Hindlimb muscle (tissue), 1 donor: ENCODE measurements around the gene KLK12. TPM values are rescaled to one million over a fixed set of nuclear protein-coding genes. Genes with fewer than 3 reads are reported as not detected.

Experiments used
- DNase-seq: peaks from one replicate; pipeline ENCODE4 v3.0.0-alpha.2; 2013
- polyA plus RNA-seq: library from polyadenylated mRNA; unstranded; fragments of 120-200 nt; gene quantifications from one replicate; pipeline ENCODE4 v1.2.1, GENCODE V29; 2013; ENCODE audit not compliant: insufficient read length

KLK12 gene, protein sequence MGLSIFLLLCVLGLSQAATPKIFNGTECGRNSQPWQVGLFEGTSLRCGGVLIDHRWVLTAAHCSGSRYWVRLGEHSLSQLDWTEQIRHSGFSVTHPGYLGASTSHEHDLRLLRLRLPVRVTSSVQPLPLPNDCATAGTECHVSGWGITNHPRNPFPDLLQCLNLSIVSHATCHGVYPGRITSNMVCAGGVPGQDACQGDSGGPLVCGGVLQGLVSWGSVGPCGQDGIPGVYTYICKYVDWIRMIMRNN
- polyA plus RNA-seq: not detected

DNA sequence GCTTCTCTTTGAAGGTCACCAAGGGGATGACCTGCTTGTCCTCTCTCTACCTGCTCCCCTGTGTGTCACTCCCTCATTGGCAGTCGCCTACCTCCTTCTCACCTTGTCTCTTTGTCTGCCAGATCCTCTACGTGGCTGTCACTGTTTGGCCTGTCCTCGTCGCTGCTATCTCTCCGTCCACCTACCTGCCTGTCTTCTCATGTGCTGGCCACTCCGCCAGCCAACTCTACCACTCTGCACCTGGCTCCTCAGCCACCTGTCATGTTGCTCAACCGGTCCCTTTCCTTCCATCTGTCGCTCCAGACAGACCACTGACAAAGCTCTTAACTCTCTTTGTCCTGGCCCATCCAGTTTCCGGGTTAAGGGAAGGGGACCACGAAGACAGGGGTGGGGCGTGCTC lies at the start of gene KLK12:
Gene KLK12 (minus strand): TSS at position 299 of the 400 bp plus-strand sequence. CDS start 381 bp downstream, outside the sequence.
- DNase-seq: no peak

DNA sequence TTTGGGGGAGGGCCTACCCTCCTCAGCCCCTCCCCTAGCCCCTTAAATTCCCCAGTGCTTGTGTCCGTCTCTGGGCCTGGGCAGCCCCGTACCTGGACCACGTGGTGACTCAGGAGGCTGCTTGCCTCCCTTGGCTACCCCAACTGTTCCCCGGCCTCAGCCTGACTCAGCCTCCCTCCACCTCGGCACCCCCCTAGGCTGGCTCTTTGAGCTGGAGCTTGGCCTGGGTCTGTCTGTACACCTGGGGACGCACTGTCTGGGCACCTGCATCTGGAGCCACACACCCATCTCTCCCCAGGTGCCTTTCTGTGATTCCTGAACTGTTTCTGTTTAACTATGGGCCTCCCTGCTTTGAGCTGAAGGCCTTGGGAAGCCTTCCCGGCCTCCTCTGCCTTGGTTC lies 49.7 kb upstream of the KLK12 start:
- no peak for DNase-seq

DNA sequence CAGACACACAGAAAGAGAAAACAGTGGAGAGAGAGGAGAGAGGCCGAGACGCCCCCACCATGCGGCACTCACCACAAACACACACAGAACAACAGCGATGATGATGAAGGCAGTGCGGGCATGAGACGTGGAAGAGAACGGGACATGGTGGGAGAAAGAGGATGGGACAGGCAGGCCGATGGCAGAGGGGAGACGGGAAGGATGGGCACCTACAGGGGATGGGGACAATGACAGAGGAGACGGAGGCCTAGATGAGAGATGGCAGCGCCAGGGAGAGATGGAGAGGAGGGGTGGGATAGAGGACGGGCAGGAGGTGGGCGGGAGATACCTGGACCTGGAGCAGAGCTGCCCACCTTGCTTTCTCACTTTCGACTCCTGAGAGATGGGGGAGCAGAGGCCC lies 49.0 kb upstream of the KLK12 start:
- DNase-seq: no peak

DNA sequence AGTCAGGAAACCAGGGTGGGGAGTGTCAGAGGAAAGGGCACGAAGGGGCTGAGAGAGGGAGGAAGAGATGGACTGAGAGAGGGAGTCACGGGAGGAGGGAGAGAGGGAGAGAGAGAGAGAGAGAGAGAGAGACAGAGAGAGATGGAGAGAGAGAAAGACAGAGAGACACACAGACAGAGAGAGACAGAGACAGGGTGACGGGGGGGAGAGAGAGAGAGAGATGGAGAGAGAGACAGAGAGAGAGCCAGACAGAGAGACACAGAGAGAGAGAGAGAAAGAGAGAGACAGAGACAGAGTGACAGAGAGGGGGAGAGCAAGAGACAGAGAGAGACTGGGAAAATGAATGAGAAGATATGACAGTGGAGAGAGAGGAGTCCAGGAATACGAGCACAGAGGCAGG lies 48.4 kb upstream of the KLK12 start:
- DNase-seq: no peak

DNA sequence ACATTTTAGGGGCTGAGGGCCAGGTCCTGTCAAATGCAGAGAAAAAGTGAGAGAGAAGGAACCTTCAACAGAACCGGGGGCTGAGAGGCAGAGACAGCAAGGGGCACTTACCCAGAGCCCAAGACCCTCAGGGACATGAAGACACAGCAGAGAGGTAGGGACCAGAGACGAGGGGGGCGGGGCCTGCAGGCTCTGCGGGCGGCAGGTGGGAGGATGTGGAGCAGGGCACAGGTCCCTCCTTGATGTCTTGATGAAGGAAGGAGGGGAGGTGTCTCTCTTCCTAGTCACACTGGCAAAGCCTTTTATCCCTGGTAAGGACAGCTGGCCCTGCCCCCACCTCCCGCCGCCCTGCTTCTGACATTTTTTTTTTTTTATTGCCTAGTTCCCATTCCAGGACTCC lies 47.8 kb upstream of the KLK12 start, which contains the start of gene KLK14:
Gene KLK14 (minus strand): TSS at position 277 of the 400 bp plus-strand sequence. CDS start 273 bp downstream, at position 4.
- DNase-seq: no peak

DNA sequence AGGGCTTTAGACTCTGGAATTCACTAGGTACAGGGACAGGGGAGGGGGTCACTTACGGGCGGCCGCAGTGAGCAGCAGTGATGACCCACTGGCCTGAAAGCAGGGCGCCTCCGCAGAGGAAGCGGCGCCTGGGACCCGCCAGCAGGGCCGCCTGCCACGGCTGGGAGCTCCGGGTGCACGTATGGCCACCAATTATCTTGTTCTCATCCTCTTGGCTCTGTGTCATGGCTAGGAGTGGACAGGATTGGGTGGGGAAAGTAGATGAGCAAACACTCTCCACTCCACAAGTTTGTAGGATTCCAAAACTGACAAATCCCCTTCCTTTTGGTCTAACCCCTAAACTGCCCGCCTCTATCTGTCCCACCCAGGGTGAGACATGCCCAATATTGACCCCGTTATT lies 46.7 kb upstream of the KLK12 start:
- no peak for DNase-seq

DNA sequence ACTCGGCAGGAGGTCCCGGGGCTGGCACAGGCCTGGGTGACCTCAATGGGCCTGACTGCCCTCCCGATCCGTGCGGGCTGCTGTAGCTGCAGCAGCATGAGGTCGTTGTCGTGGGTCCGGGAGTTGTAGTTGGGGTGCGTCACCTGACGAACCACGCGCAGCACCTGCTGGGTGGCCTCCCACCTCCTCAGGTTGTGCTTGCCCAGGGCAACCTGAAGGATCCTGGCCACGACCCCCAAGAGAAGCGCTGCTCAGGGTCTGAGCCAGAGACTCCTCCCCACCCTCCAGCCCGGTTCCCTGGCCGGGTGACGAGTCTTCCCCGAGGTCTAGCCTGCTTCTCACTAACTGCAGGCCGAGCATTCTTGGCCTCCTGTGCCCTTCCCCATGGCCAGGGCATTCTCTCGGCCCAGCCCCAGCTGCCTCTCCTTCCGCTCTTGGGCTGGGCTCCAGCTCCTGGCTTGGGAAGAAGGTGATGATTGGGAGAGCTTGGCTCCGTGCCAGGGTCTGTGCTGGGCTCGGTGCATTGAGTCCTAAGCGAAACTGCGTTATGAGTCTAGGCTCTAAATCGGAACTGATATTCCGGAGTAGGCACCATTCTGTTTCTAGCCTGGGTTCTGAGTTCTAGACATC lies 44.8 kb upstream of the KLK12 start:
- no peak for DNase-seq

DNA sequence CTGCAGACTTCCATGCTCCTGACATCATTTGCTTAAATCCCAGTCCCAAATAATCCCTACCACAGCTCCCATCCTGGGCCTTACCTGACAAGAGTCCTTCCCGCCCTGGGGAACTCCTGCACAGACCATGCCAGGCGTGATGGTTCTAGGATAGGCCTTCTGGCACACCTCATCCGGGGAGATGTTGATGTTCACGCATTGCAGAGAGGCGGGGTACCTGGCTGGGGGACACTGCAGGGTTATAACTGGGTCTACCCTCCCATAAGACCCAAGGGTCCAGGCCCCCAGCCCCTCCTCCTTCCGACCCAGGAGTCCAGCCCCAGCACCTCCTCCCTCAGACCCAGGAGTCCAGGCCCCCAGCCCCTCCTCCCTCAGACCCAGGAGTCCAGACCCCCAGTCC lies 43.9 kb upstream of the KLK12 start:
- no peak for DNase-seq

DNA sequence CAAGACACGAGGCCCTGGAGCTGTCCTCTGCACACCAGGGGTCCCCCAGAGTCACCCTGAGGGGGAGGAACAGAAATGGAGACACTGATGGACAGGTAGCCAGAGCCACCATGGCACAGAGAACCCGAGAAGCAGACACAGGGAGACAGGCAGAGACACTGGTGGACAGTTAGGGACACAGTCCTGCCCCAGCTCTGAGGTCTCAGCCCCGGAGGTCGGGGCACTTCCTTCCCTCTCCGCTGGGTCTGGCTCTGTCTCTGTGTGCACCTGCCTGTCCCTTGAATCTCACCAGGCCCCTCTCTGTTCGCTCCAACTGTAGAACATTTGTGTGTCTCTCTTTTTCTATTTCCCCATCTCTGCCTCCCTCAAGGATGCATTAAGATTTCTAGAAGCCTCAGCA lies 43.3 kb upstream of the KLK12 start:
- DNase-seq: no peak

DNA sequence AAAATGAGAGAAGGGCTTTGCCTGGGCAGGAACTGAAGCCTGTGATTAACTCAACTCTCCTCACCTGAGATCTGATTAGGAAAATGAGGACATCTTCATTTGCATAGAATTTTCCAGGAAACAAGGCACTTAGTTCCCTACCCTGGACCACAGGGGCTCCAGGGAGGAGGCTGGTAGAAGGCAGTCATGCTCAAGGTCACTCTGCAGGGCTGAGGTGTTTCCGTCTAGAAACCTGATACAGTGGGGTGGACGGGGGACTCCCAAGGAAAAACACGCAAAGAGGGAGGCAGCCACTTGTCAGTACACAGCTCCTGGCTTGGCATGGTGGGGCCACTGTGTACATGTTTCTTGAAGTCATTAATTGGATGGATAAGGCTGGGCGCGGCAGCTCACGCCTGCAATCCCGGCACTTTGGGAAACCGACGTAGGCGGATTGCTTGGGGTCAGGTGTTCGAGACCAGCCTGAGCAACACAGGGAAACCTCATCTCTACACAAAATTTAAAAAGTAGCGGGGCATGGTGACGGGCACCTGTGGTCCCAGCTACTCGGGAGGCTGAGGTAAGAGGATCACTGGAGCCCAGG lies 41.9 kb upstream of the KLK12 start:
- no peak for DNase-seq

DNA sequence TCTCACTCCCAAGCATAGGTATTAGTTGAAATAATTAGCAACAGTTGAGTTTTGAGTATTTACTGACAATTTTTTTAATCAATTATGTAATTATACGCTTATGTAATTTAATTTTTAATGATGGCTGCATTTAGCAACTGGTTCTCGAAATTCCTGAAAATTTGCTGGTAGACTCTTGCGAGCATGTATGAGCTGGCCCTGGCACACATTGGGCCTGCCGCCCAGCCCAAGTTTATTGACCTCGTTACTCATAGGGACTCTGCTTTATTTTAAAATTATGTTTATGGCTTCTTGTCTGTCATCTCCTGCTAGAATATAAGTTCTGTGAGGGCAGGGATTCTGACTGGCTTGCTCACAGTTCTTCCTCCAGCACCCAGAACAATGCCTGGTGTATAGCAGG lies 41.2 kb upstream of the KLK12 start:
- DNase-seq: no peak

DNA sequence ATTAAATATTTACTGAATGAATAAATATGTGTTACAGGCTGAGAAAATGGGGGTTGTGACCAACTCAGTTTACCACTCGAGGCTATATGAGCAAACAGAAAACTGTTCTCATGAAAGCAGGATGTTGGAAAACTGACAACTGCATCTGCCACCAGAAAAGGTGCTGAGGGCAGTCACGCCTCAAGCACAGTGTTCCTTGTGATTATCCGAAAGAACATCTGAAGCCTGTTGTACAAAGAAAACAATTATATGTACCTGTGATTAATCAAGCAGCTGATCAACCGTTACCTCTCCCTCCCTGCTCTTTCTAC lies 36.2 kb upstream of the KLK12 start:
- no peak for DNase-seq

DNA sequence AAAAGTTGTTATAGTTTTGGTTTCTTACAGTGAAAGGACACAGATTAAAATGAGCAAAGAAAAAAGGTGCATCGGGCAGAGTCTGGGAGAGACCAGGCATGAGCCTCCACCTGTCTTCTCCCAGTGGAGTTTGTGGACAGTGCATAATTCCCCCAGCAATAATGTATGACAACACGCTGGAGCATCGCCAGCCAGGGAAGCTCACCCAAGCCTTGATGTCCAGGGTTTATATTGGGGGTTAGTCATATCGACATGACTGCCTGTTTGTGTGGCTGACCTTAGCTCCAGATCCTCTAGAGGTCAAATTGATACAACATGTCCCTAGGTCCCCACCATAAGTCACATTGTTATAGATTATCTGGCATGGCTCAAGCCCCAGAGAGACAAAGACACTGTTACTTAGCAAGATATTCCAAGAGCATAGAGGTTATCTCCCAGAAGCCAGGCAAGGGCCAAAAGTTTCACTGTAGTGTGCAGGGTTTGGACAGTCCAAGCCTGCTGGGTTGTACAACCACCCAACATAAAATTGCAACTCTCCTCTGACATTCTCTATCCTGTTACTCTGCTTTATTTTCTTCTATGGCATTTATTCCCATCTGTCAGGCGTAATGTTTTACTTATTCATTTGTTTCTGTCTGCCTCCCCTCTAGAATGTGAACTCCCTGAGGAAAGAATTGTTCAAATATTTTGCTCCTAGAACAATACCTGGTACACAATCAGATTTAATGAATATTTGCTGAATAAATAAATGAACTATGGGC lies 35.7 kb upstream of the KLK12 start:
- DNase-seq: no peak

DNA sequence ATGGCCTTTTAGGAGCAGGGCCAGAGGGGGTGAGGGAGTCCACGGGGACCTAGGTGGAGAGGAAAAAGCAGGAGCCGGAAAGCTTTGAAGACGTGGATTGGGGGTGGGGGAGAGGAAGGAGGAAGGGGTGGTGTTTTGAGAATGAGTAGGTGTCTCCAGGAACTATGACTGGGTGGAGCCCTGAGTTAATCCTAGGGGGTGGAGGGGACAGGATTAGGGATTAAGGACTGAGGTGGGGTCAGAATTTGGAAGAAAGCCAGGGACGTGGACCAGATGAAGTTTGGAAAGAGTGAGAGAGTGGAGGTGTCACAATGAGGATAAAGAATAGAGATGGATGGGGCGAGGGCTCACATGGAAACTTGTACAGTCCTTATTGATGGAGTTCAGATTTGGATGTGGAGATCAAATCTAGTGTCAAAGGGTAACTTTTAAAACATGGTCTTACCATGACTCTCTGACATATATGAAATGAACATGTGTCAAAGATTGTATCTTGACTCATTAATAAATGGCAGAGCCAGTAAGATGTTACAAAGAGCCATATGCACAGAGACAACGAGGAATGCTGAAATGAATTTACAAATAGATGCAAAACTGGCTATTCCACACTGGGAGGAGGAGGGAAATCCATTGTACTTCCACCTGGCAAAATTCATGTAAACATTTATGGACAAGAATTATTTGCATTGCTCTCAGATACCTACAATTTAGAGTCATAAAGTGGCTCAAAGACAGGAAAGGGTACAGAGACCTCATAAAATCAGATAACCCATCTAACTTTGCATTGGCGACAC lies 31.8 kb upstream of the KLK12 start:
- no peak for DNase-seq

DNA sequence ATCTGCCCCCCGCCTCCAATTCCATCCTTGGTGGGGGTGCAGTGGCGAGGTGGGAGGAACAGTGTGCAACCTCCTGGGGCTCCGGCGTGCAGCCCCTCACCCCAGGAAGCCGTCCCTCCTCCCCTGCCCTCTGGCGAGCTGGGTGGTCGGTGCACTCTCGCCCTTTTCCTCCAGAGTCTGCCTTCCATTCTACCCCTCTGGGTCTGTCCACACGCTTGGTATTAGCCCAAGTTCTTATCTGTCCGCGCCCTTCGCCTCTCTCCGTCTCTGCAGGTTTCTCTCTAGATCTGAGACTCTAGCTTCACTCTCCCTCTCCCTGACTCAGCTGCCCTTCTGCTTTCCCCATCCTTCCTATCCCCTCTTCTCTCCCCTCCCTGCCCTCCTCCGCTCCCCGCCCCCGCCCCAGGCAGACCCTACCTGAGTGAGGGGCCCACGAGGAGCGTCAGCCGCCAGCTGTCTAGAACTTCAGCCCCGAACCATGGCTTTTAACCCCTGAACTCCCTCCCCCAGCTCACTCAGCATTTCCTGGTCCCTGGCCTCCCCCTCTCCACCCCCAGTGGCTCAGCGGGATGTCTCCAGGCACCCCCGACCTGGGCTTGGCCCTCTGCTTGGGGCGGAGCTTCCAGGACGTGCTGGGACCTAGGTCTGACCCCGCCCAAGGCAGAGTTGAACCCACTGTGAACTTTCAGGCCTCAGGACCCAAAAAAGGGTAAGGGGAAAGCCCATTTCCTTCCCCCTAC lies 30.6 kb upstream of the KLK12 start:
- DNase-seq: no peak

DNA sequence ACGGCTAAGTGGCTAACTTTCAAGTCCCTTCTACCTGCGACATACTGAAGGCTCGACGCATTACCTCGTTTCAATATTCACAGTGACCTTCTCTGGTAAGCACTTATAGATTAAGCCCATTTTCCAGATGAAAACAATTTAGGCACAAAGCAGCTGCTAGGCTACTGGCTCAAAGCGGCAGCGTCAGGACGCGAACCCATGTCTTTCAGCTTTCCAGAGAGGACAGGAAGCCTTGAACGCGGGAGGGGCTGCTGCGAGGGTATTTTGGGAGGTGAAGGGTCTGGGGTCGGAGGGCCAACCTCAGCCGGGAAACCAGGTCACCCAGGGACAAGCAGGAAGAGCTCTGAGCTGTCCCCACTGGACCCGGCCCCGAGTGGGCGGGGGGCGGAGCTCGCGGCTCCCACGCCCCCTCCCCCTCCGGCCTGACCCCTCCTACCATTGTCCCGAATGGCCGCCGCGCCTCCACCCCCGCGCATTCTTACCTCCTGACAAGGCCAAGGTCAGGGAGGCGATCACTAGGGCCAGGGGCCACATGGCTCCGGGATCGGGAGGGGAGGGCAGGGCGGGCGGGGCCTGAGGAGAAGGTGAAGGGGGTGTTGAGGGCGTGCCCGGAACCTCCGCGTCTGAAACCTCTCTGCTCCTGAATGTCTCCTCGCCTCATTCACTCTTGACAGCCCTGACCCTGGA lies 29.9 kb upstream of the KLK12 start, which contains the start of gene KLK13:
Gene KLK13 (minus strand): TSS at position 559 of the 687 bp plus-strand sequence. CDS start 25 bp downstream, at position 534.
- no peak for DNase-seq

DNA sequence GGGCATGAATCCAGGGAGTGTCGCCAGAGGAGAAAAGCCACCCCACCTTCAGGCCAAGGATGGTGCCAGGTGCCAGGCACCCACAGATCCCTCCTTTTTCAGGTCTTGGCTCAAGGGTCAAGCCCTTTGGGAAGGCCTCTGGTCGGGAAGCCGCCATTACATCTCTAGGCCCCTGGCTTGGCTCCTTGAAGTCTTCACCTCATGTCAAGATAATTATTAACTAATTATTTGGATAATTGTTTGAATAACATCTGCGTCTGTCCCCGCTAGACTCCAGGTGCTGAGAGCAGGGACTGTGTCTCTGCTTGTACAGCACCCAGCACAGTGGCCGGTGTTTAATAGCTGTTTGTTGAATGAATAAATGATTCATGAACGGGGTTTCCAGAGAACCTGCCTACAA lies 28.9 kb upstream of the KLK12 start:
- DNase-seq: no peak

DNA sequence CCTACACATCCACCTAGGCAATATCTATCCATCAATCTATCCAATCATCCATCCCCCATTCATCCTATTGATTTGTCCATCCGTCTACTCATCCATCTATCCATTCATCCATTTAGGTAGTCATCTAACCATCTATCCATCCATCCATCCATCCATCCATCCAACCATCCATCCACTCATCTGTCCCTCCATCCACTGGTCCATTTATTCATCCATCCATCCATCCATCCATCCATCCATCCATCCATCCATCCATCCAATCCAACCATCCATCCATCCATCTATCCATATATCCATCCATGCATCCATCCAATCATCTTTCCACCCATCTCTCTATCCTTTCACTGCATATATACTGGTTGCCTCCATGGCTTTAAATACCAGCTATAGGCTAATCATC lies 26.2 kb upstream of the KLK12 start:
- no peak for DNase-seq

DNA sequence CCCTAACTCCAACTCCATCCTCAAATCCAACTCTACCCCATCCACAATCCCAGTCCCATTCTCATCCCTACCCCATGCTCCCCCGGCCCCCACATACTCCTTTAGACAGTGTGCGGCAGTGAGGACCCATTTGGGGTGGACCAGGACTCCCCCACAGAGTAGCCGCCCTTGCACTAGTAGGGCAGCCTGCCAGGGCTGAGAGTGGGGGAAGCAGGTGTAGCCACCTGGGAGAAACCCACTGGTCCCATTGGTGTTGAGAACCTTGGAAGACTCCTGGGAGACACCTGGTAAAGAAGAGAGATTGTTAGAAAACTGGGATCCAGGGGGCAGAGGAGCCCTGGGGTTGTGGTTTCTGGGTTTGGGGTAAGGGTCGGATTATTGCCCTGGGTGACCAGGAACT lies 25.5 kb upstream of the KLK12 start:
- DNase-seq: no peak

DNA sequence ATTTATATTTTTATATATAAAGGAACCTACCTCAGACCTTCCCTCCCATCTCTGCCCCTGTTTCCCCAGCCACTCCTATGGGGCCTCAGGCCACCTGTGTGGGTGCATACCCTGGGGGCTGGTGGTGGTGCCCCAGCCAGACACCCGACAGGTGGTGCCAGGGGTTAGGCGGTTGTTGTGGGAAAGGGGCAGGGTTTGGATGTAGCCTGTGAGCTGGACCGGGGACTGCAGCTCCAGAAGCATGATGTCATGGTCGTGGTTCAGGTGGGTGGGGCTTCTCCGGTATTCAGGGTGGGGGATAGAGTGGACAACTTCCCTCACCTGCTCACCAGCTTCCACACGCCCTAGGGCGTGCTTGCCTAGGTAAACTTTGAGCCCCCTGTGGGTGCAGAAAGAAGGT lies 24.9 kb upstream of the KLK12 start:
- no peak for DNase-seq

DNA sequence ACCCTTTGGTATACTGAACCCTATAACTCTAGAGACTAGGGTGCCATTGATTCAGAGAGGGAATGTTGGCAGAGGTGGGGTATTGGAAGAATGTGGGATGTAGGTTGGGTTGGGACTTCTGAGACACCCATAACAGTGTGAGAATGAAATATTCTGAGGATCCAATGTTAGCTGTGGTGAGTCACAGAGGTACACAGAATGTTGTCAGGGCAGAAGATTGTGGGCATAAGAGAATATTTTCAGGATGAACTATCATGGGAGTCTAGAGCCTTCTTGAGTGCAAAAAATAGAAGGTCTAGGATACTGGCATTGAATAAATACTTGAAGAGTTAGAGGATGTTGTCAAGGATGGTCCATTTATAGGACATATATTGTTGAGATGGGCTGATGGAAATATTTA lies 21.1 kb upstream of the KLK12 start:
- DNase-seq: no peak
